GM12892 (cell line): ENCODE measurements around the gene ZGRF1.

Experiments used
- POLR2A ChIP-seq: IDR thresholded peaks from 2 replicates; pipeline ENCODE4 v1.6.1; 2011; ENCODE audit warnings: low read depth, low read length, control low read depth
- POLR2AphosphoS5 ChIP-seq: IDR thresholded peaks from 2 replicates; pipeline ENCODE4 v1.6.1; 2011; ENCODE audit warnings: low read depth, low read length, control low read depth

- TF ChIP-seq POLR2A (no peak), POLR2AphosphoS5 (no peak)
Measured at GRCh38 chr4:112562254-112562879, 74.3 kb downstream of the ZGRF1 start.
